ENCODE measurements around the gene RNF146.
"Not testable (repeated sequence)": the region's sequence is repeated elsewhere in the genome, so short reads cannot be mapped to it uniquely, and the experiment has no call there.

RNF146 gene

DNA sequence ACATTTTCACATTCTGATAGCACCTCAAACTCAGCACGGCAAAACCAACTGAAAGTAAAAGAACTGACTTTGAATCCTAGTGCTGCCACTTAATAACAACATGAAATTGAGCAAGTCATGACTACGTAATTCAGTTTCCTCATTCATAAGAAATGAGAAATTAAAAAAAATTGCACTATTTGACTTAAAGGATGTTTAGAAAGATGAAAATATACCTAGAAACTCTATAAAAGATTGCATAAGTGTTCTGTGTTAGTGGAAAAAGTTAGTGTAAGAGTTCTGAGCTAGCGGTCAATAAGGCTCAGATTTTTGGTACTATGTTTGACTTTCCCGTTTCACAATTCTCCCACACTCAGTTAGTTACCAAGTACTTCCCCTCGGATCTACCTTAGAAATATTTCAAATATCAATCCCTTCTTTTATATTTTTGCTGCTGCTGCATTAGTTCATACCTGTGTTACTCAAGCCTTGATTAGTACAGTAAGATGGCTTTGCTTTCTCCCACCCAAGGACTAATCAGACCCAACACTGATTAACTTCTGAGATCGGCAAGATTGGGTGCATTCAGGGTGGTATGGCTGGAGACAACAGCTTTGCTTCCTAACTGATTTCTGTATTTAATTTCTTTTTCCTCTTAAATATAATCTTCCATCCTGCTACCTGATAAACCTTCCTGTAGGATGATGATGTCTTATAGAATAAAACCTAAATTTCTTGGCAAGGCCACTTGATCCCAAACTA lies 50.9 kb downstream of the RNF146 start:
- Histone ChIP-seq H3K9ac (ENCODE audit: low read depth, low read length) (no peak overlapping the region), H3K27me3 (ENCODE audit: control insufficient read depth, insufficient read depth, low read length) (no peaks in the 10 kb centered on the region), H3K4me1 (ENCODE audit: control insufficient read depth, insufficient read depth, low read length) (no peaks in the 10 kb centered on the region), H3K9me3 (ENCODE audit: control insufficient read depth, insufficient read depth, low read length) (no peaks in the 10 kb centered on the region), H3K4me3 (ENCODE audit: low read depth, low read length) (no peak overlapping the region), H3K36me3 (ENCODE audit: control insufficient read depth, insufficient read depth, low read length) (no peaks in the 10 kb centered on the region)

DNA sequence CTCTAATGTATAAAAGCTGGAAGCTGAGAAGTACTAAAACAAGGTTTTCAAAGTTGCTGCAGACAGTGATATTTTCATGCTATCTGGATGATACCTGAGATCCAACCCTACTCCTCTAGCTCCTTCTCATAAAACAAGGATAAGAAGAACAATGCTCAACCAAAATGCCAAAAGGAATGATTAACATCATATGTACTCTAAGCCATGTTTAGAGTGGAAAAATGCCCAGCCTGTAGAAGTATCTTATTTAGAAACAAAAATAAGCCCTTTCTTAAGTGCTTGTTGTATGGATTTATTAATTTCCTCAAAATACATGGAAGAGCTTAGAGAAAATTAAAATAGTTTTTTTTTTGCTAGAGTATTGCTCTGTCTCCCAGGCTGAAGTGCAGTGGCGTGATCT lies 53.0 kb downstream of the RNF146 start:
- Histone ChIP-seq H3K36me3 (ENCODE audit: control insufficient read depth, insufficient read depth, low read length) (no peaks in the 10 kb centered on the region), H3K9me3 (ENCODE audit: control insufficient read depth, insufficient read depth, low read length) (no peaks in the 10 kb centered on the region), H3K27me3 (ENCODE audit: control insufficient read depth, insufficient read depth, low read length) (no peaks in the 10 kb centered on the region), H3K9ac (ENCODE audit: low read depth, low read length) (no peak overlapping the region), H3K4me3 (ENCODE audit: low read depth, low read length) (no peak overlapping the region), H3K4me1 (ENCODE audit: control insufficient read depth, insufficient read depth, low read length) (no peaks in the 10 kb centered on the region)

DNA sequence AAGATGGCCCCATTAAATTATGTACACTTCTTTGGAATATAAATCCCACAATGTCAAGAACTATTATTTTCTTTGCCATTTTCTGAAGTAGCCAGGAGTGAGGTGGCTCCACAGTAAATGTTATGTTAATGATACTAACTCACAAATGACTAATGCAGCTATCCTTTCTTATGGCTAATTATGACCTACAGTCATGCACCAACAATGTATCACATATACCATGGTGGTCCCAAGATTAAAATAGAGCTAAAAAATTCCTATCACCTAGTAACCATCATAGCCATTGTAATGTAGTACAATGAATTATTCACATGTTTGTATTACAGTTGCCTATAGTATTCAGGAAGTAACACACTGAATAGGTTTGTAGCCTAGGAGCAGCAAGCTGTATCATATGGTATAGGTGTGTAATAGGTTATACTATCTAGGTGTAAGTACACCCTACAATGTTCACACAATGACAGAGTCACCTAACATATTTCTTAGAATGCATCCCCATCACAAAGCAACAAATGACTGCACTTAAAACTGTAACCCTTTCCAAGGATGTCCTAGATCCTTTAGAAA lies 61.5 kb downstream of the RNF146 start:
- Histone ChIP-seq H3K9me3 (ENCODE audit: control insufficient read depth, insufficient read depth, low read length) (no peaks in the 10 kb centered on the region), H3K4me3 (ENCODE audit: low read depth, low read length) (no peak overlapping the region), H3K27me3 (ENCODE audit: control insufficient read depth, insufficient read depth, low read length) (no peaks in the 10 kb centered on the region), H3K36me3 (ENCODE audit: control insufficient read depth, insufficient read depth, low read length) (no peaks in the 10 kb centered on the region), H3K4me1 (ENCODE audit: control insufficient read depth, insufficient read depth, low read length) (no peaks in the 10 kb centered on the region), H3K9ac (ENCODE audit: low read depth, low read length) (no peak overlapping the region)

DNA sequence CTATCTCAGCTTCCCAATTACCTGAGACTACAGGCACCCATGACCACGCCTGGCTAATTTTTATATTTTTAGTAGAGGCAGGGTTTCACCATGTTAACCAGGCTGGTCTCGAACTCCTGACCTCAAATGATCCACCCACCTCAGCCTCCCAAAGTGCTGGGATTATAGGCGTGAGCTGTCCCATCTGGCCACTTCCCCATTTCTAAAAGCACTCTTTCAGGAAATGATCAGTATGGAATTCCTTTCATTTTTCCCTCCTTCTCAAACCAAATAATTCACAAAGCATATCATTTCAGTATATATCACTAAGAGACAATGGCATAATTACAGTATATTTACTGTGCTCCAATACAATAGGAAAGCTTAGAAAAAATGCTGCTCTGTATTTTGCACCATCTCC lies 64.6 kb downstream of the RNF146 start:
- not testable (repeated sequence) for H3K27me3 ChIP-seq (ENCODE audit: control insufficient read depth, insufficient read depth, low read length); H3K9ac ChIP-seq (ENCODE audit: low read depth, low read length); H3K36me3 ChIP-seq (ENCODE audit: control insufficient read depth, insufficient read depth, low read length); H3K4me3 ChIP-seq (ENCODE audit: low read depth, low read length); H3K4me1 ChIP-seq (ENCODE audit: control insufficient read depth, insufficient read depth, low read length); H3K9me3 ChIP-seq (ENCODE audit: control insufficient read depth, insufficient read depth, low read length)

DNA sequence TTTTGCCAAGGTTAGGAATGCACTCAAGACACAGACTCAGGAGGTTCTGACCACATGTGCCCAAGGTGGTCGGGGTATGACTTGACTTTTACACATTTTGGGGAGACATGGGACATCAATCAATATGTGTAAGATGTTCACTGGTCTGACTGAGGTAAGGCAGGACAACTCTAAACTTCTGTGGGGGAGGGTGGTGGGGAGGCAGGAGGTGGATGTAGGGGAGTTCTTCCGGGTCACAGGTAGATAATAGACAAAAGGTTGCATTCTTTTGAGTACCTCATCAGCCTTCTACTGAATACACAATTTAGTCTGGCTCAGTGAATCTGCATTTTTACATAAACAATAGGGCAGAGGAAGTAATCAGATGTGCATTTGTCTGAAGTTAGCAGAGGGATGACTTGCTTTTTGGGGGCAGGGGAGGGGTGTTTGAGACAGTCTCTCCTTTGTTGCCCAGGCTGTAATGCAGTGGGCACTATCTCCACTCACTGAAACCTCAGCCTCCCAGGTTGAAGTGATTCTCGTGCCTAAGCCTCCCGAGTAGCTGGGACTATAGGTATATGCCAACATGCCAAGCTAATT lies 65.8 kb downstream of the RNF146 start:
- no peaks in the 10 kb centered on the region for H3K4me1 ChIP-seq (ENCODE audit: control insufficient read depth, insufficient read depth, low read length)
- H3K9me3 ChIP-seq (ENCODE audit: control insufficient read depth, insufficient read depth, low read length) = no peaks in the 10 kb centered on the region
- no peak overlapping the region for H3K4me3 ChIP-seq (ENCODE audit: low read depth, low read length)
- no peaks in the 10 kb centered on the region for H3K27me3 ChIP-seq (ENCODE audit: control insufficient read depth, insufficient read depth, low read length)
- H3K36me3 ChIP-seq (ENCODE audit: control insufficient read depth, insufficient read depth, low read length) = no peaks in the 10 kb centered on the region
- H3K9ac ChIP-seq (ENCODE audit: low read depth, low read length) = no peak overlapping the region

Measured in iPS-15b (cell line).